HFF-Myc (cell line): ENCODE data around the gene DNTT.

Experiments
- DNase-seq: peaks from one replicate; pipeline ENCODE4 v3.0.0-alpha.2; 2011; ENCODE audit warnings: low read depth; ENCODE audit errors: extremely low read depth
- H3K4me3 ChIP-seq: replicated peaks from 2 replicates; pipeline ENCODE4 v1.5.1; 2011; ENCODE audit warnings: low read depth, mild to moderate bottlenecking, control low read depth, low read length
- CTCF ChIP-seq: IDR thresholded peaks from 2 replicates; pipeline ENCODE4 v1.5.1; 2012; ENCODE audit warnings: mild to moderate bottlenecking, low read depth, low read length, control low read depth; ENCODE audit errors: missing control alignments

Gene DNTT

DNA sequence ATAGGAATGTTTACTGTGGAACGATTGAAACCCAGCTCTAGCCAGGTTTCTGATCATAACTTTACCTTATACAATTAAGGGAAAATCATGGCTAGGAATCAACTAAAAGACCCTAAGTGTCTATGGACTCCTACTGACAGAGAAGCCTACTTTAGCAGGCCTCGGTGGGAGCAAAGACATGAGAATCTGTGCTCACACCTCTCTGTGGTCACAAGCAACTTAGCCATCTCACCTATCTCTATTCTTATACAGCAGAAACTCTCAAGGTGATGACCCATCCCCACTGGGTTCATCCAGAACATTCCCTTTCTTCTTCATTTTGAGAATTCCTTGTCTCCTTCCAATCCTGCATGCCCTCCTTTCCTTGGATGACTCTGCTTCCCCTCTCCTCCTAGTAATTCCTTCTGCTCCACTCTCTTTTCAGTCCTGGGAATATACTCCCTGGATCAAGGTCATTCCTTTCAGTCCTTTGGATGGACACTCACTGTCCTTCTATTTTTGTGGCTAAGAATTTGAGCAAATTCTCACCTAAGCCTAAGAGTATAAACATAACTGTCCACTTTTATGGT lies 35.8 kb upstream of the DNTT start:
- no peak overlapping the region for H3K4me3 ChIP-seq
- no peak for TF ChIP-seq CTCF
- no peak for DNase-seq

- no peak overlapping the region for H3K4me3 ChIP-seq
- DNase-seq: no peak
- TF ChIP-seq CTCF: no peak
Observed at GRCh38 chr10:96269438-96270300, 34.6 kb upstream of the DNTT start.

DNA sequence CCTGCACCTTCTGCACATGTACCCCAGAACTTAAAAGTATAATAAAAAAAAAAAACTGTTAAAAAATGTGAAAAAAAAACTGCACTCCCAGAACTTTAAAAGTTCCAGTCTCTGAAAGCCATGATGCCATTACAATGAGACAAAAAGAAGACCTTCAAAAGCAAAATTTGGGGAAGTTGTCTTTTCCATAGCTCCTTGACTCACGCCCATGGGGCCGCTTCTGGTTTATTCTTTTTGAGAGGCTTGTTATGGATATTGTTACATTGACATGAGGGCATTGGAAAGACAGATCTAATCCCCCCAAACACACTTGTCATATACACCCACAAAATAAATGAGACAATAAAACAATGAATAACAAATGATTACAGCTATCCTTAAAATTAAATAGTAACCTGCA lies 33.7 kb upstream of the DNTT start:
- TF ChIP-seq CTCF: no peak
- H3K4me3 ChIP-seq: no peak overlapping the region
- no peak for DNase-seq

- no peak within 1 kb of the TSS for H3K4me3 ChIP-seq
- no peak for DNase-seq
- no peak for TF ChIP-seq CTCF
Observed at GRCh38 chr10:96271016-96271815, 33.0 kb upstream of the DNTT start, which contains the start of gene BLNK. TSS of gene BLNK (minus strand) at chr10:96271569. CDS start at chr10:96271398, 171 bp downstream.

- H3K4me3 ChIP-seq: no peak overlapping the region
- DNase-seq: no peak
- TF ChIP-seq CTCF: no peak
Observed at GRCh38 chr10:96272316-96273280, 31.6 kb upstream of the DNTT start.
